H9 (cell line): ENCODE data around the gene NLRP9. TPM values are rescaled to one million over a fixed set of nuclear protein-coding genes. Genes with fewer than 3 reads are reported as not detected.
A peak's percentile ranks its signal among the peaks of the same experiment; 100 is the strongest.

Experiments
- DNase-seq: peaks from one replicate; pipeline ENCODE4 v3.0.0-alpha.2; 2017
- H2AFZ ChIP-seq: one replicate; pipeline ENCODE4 v1.6.1; 2013; ENCODE audit warnings: mild to moderate bottlenecking, low read length, control low read depth, moderate library complexity
- H2AK5ac ChIP-seq: 2 replicates; pipeline ENCODE4 v1.6.1; 2013; ENCODE audit warnings: low read length, control low read depth, mixed read lengths; ENCODE audit not compliant: insufficient read length
- H2BK120ac ChIP-seq: one replicate; pipeline ENCODE4 v1.6.1; 2013; ENCODE audit warnings: low read depth, mild to moderate bottlenecking, low read length, control low read depth, inconsistent platforms; ENCODE audit not compliant: poor library complexity, severe bottlenecking
- H2BK12ac ChIP-seq: 2 replicates; pipeline ENCODE4 v1.6.1; 2013; ENCODE audit warnings: low read length, control low read depth, mixed read lengths, low read depth; ENCODE audit not compliant: insufficient read length
- H2BK15ac ChIP-seq: 2 replicates; pipeline ENCODE4 v1.6.1; 2013; ENCODE audit warnings: low read depth, low read length, control low read depth
- H2BK20ac ChIP-seq: one replicate; pipeline ENCODE4 v1.6.1; 2013; ENCODE audit warnings: low read depth, mild to moderate bottlenecking, low read length, control low read depth, inconsistent platforms; ENCODE audit not compliant: poor library complexity, severe bottlenecking
- H2BK5ac ChIP-seq: 2 replicates; pipeline ENCODE4 v1.6.1; 2013; ENCODE audit warnings: low read length, control low read depth, mixed read lengths; ENCODE audit not compliant: insufficient read length
- H3K14ac ChIP-seq: 2 replicates; pipeline ENCODE4 v1.6.1; 2013; ENCODE audit warnings: low read length, control low read depth; ENCODE audit not compliant: insufficient read depth
- H3K18ac ChIP-seq: 2 replicates; pipeline ENCODE4 v1.6.1; 2013; ENCODE audit warnings: low read depth, mild to moderate bottlenecking, mixed read lengths, low read length, control low read depth; ENCODE audit not compliant: insufficient read length
- H3K23ac ChIP-seq: 2 replicates; pipeline ENCODE4 v1.6.1; 2013; ENCODE audit warnings: low read length, control low read depth, mixed read lengths, low read depth; ENCODE audit not compliant: insufficient read length
- H3K23me2 ChIP-seq: 2 replicates; pipeline ENCODE4 v1.6.1; 2013; ENCODE audit warnings: low read depth, mild to moderate bottlenecking, mixed read lengths, low read length, control low read depth; ENCODE audit not compliant: insufficient read length, poor library complexity, severe bottlenecking
- H3K27ac ChIP-seq: 2 replicates; pipeline ENCODE4 v1.5.1; 2013; ENCODE audit warnings: low read length, control low read depth, mixed read lengths, low read depth; ENCODE audit not compliant: insufficient read length
- H3K27me3 ChIP-seq: 2 replicates; pipeline ENCODE4 v1.6.1; 2013; ENCODE audit warnings: low read length, control low read depth, inconsistent platforms; ENCODE audit not compliant: insufficient read depth
- H3K4ac ChIP-seq: 2 replicates; pipeline ENCODE4 v1.6.1; 2013; ENCODE audit warnings: low read depth, mild to moderate bottlenecking, control low read depth, inconsistent platforms, low read length, moderate library complexity
- H3K4me1 ChIP-seq: 2 replicates; pipeline ENCODE4 v1.6.1; 2013; ENCODE audit warnings: low read length, control low read depth, inconsistent platforms; ENCODE audit not compliant: insufficient read depth
- H3K4me2 ChIP-seq: 2 replicates; pipeline ENCODE4 v1.6.1; 2013; ENCODE audit warnings: low read length, control low read depth, mixed read lengths; ENCODE audit not compliant: insufficient read length, insufficient read depth
- H3K56ac ChIP-seq: 2 replicates; pipeline ENCODE4 v1.6.1; 2013; ENCODE audit warnings: low read depth, mild to moderate bottlenecking, mixed read lengths, low read length, control low read depth; ENCODE audit not compliant: insufficient read length
- H3K79me1 ChIP-seq: 2 replicates; pipeline ENCODE4 v1.6.1; 2013; ENCODE audit warnings: low read depth, mild to moderate bottlenecking, moderate library complexity, low read length, control low read depth, inconsistent platforms; ENCODE audit not compliant: insufficient read depth, poor library complexity, severe bottlenecking
- H3K79me2 ChIP-seq: 2 replicates; pipeline ENCODE4 v1.6.1; 2013; ENCODE audit warnings: low read length, control low read depth, inconsistent platforms; ENCODE audit not compliant: insufficient read depth
- H3K9ac ChIP-seq: 2 replicates; pipeline ENCODE4 v1.6.1; 2013; ENCODE audit warnings: low read length, control low read depth, mixed read lengths; ENCODE audit not compliant: insufficient read length; ENCODE audit errors: extremely low read depth
- H3K9me3 ChIP-seq: one replicate; pipeline ENCODE4 v1.6.1; 2013; ENCODE audit warnings: low read depth, low read length, inconsistent platforms; ENCODE audit not compliant: control insufficient read depth
- H3T11ph ChIP-seq: one replicate; pipeline ENCODE4 v1.6.1; 2013; ENCODE audit warnings: mild to moderate bottlenecking, low read length, control low read depth, inconsistent platforms
- H4K20me1 ChIP-seq: one replicate; pipeline ENCODE4 v1.6.1; 2013; ENCODE audit not compliant: control insufficient read depth, insufficient read length, insufficient read depth
- H4K5ac ChIP-seq: 2 replicates; pipeline ENCODE4 v1.6.1; 2013; ENCODE audit warnings: low read depth, mild to moderate bottlenecking, mixed read lengths, low read length, control low read depth; ENCODE audit not compliant: insufficient read length
- H4K8ac ChIP-seq: replicated peaks from 2 replicates; pipeline ENCODE4 v1.6.1; 2013; ENCODE audit warnings: low read length, control low read depth, mixed read lengths, low read depth; ENCODE audit not compliant: insufficient read length
- H4K91ac ChIP-seq: 2 replicates; pipeline ENCODE4 v1.6.1; 2013; ENCODE audit warnings: low read depth, mild to moderate bottlenecking, moderate library complexity, mixed read lengths, low read length, control low read depth; ENCODE audit not compliant: insufficient read length
- H3K27ac Mint-ChIP-seq, 3 experiments: 2 replicates in 2 of 3; 3 replicates in 1 of 3; pipeline ENCODE4 v1.8.0; 2020 to 2021; ENCODE audit warnings: mixed read lengths in 3 of 3, mild to moderate bottlenecking in 1 of 3, moderate library complexity in 1 of 3
- H3K27me3 Mint-ChIP-seq: 2 replicates; pipeline ENCODE4 v1.8.0; 2021; ENCODE audit warnings: low read depth, mild to moderate bottlenecking, moderate library complexity, mixed read lengths
- H3K36me3 Mint-ChIP-seq, 3 experiments: 2 replicates in 2 of 3; 3 replicates in 1 of 3; pipeline ENCODE4 v1.8.0; 2020 to 2021; ENCODE audit warnings: low read depth in 3 of 3, mixed read lengths in 3 of 3; ENCODE audit not compliant: insufficient read depth in 1 of 3
- H3K4me1 Mint-ChIP-seq, 2 experiments: 2 replicates each; pipeline ENCODE4 v1.8.0; 2020; ENCODE audit warnings: mixed read lengths in 2 of 2
- H3K4me3 Mint-ChIP-seq, 2 experiments: 2 replicates in 1 of 2; 3 replicates in 1 of 2; pipeline ENCODE4 v1.8.0; 2020 to 2021; ENCODE audit warnings: mild to moderate bottlenecking in 2 of 2, mixed read lengths in 2 of 2, moderate library complexity in 1 of 2
- H3K9me3 Mint-ChIP-seq, 2 experiments: 2 replicates in 1 of 2; 3 replicates in 1 of 2; pipeline ENCODE4 v1.8.0; 2020; ENCODE audit warnings: mild to moderate bottlenecking in 2 of 2, mixed read lengths in 2 of 2, moderate library complexity in 1 of 2
- WGBS: extraction: QIAGEN DNeasy Blood & Tissue Kit; methylation state at CpG from one replicate; pipeline ENCODE4 v1.1.7; 2013; ENCODE audit warnings: missing lambda C conversion rate, low lambda C conversion rate, mixed read lengths; ENCODE audit not compliant: insufficient read length; ENCODE audit errors: extremely low coverage; 5-methylcytosine and 5-hydroxymethylcytosine counted together
- total RNA-seq: library from RNA; stranded (reverse); gene quantifications from 2 replicates; pipeline ENCODE4 v1.2.1, GENCODE V29; 2021
- TF ChIP-seq, protein P1 (sequence below): fragments of 200-600 bp; sonication (generic); conservative IDR thresholded peaks from 3 replicates; pipeline ENCODE4 v1.8.0; 2021; ENCODE audit warnings: antibody characterized with exemption, mild to moderate bottlenecking

NLRP9 gene
- total RNA-seq, 1 experiment from 2014 or later, result not detected

DNA sequence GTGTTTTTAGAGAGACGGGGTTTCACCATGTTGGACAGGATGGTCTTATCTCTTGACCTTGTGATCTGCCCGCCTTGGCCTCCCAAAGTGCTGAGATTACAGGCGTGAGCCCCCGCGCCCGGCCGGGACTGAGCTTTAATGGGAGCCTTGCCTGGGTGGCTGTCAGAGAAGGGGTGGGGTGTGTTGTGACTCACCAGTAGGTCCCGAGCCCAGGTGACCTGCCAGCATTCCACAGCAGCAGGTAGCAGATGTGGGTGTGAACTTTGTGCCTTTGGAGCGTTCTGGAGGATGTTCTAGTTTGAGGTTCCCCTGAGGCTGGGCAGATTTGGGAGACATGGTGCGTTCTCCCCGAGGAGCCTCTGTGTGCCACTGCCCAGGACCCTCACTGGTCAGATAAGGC lies 70.2 kb downstream of the NLRP9 start:
- Histone ChIP-seq H2AK5ac (no peak overlapping the region), H3T11ph (no peak overlapping the region), H4K20me1 (no peaks in the 10 kb centered on the region), H3K79me1 (no peaks in the 10 kb centered on the region), H2BK5ac (no peak overlapping the region), H3K14ac (no peak overlapping the region), H3K4me1 (no peaks in the 10 kb centered on the region), H2AFZ (no peak overlapping the region), H4K5ac (no peak overlapping the region), H2BK20ac (no peak overlapping the region), H4K8ac (no peak overlapping the region), H2BK15ac (no peak overlapping the region), H3K4ac (no peak overlapping the region), H3K79me2 (peaks cover 9% of the 10 kb centered on the region; the same call in 1 of the 2 replicates), H3K27me3 (no peaks in the 10 kb centered on the region), H3K23me2 (no peaks in the 10 kb centered on the region), H2BK120ac (no peak overlapping the region), H3K9me3 (no peaks in the 10 kb centered on the region), H3K4me2 (no peak overlapping the region), H3K18ac (no peak overlapping the region), H3K23ac (no peak overlapping the region), H2BK12ac (no peak overlapping the region), H4K91ac (no peak overlapping the region), H3K56ac (no peak overlapping the region), H3K9ac (no peak overlapping the region), H3K27ac (no peak overlapping the region)
- no CpG with 5 or more reads among the region's 11 CpGs for WGBS
- TF ChIP-seq, protein P1, sequence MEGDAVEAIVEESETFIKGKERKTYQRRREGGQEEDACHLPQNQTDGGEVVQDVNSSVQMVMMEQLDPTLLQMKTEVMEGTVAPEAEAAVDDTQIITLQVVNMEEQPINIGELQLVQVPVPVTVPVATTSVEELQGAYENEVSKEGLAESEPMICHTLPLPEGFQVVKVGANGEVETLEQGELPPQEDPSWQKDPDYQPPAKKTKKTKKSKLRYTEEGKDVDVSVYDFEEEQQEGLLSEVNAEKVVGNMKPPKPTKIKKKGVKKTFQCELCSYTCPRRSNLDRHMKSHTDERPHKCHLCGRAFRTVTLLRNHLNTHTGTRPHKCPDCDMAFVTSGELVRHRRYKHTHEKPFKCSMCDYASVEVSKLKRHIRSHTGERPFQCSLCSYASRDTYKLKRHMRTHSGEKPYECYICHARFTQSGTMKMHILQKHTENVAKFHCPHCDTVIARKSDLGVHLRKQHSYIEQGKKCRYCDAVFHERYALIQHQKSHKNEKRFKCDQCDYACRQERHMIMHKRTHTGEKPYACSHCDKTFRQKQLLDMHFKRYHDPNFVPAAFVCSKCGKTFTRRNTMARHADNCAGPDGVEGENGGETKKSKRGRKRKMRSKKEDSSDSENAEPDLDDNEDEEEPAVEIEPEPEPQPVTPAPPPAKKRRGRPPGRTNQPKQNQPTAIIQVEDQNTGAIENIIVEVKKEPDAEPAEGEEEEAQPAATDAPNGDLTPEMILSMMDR, result no peak
- no peak overlapping the region for H3K4me3 Mint-ChIP-seq
- H3K9me3 Mint-ChIP-seq, result no peaks in the 10 kb centered on the region
- H3K4me1 Mint-ChIP-seq, result peaks cover 17 to 22% of the 10 kb centered on the region in 2 experiments
- peaks cover 68 to 89% (median 80%) of the 10 kb centered on the region in 3 experiments for H3K36me3 Mint-ChIP-seq
- DNase-seq, result no peak
- H3K27me3 Mint-ChIP-seq, result no peaks in the 10 kb centered on the region
- peak overlapping the region in 2 of 3 experiments; percentile 53 to 61; a peak in 1 of 7 replicates for H3K27ac Mint-ChIP-seq
